ENCODE results near the gene BABAM1.

- no peak for TF ChIP-seq CTCF (IDR thresholded peaks at IDR 0.05)
- no peak for TF ChIP-seq POLR2A (IDR thresholded peaks at IDR 0.05)
Observed at GRCh38 chr19:17304386-17305215, 37.4 kb downstream of the BABAM1 start.

All from prostate gland (tissue), 2 donors.